Measurements from ENCODE around the gene CBR3. TPM values are rescaled to one million over a fixed set of nuclear protein-coding genes. Genes with fewer than 3 reads are reported as not detected.
"Not testable (repeated sequence)": the region's sequence is repeated elsewhere in the genome, so short reads cannot be mapped to it uniquely, and the experiment has no call there.

CBR3 gene
- total RNA-seq (2014; rRNA removed; shearing (Covaris generic); ENCODE audit: low replicate concordance), result 11.2 and 17.8 TPM in 2 replicates

- peak within 1 kb of the TSS; percentile 65 for H3K4me3 ChIP-seq
- peak; percentile 88 for DNase-seq
- H3K27me3 ChIP-seq, result no peaks in the 10 kb centered on the region
- H3K9me3 ChIP-seq, result no peaks in the 10 kb centered on the region
- no peaks in the 10 kb centered on the region; the same call in none of the 2 replicates for H3K36me3 ChIP-seq
Measured at GRCh38 chr21:36134803-36135390, at the start of gene CBR3. CBR3 (plus strand) TSS chr21:36135079; CDS start chr21:36135193, 114 bp downstream.

GRCh38 chr21:36087362-36088138 lies 47.3 kb upstream of the CBR3 start:
- Histone ChIP-seq H3K4me3 (no peak overlapping the region), H3K9me3 (no peaks in the 10 kb centered on the region), H3K27me3 (no peaks in the 10 kb centered on the region), H3K36me3 (no peaks in the 10 kb centered on the region)
- DNase-seq, result no peak

GRCh38 chr21:36089946-36090345 lies 44.9 kb upstream of the CBR3 start:
- Histone ChIP-seq H3K27me3 (no peaks in the 10 kb centered on the region), H3K9me3 (peaks cover 6% of the 10 kb centered on the region), H3K36me3 (no peaks in the 10 kb centered on the region), H3K4me3 (no peak overlapping the region)
- no peak for DNase-seq

GRCh38 chr21:36092681-36093080 lies 42.2 kb upstream of the CBR3 start:
- no peak for DNase-seq
- no peaks in the 10 kb centered on the region for H3K27me3 ChIP-seq
- no peaks in the 10 kb centered on the region for H3K36me3 ChIP-seq
- H3K9me3 ChIP-seq, result peaks cover 6% of the 10 kb centered on the region
- H3K4me3 ChIP-seq, result no peak overlapping the region

- no peak for DNase-seq
- Histone ChIP-seq H3K9me3 (peaks cover 6% of the 10 kb centered on the region), H3K36me3 (no peaks in the 10 kb centered on the region), H3K27me3 (no peaks in the 10 kb centered on the region), H3K4me3 (no peak overlapping the region)
Measured at GRCh38 chr21:36093512-36093911, 41.4 kb upstream of the CBR3 start.

GRCh38 chr21:36096398-36097290 lies 38.2 kb upstream of the CBR3 start:
- H3K4me3 ChIP-seq, result no peak overlapping the region
- no peaks in the 10 kb centered on the region for H3K27me3 ChIP-seq
- DNase-seq, result no peak
- no peaks in the 10 kb centered on the region for H3K36me3 ChIP-seq
- peaks cover 6% of the 10 kb centered on the region for H3K9me3 ChIP-seq

- Histone ChIP-seq H3K36me3 (no peaks in the 10 kb centered on the region), H3K4me3 (no peak overlapping the region), H3K27me3 (no peaks in the 10 kb centered on the region), H3K9me3 (peaks cover 6% of the 10 kb centered on the region)
- DNase-seq, result no peak
Measured at GRCh38 chr21:36097427-36098181, 37.3 kb upstream of the CBR3 start.

GRCh38 chr21:36098182-36098532 lies 36.7 kb upstream of the CBR3 start:
- no peaks in the 10 kb centered on the region for H3K27me3 ChIP-seq
- H3K9me3 ChIP-seq, result peaks cover 6% of the 10 kb centered on the region
- no peak overlapping the region for H3K4me3 ChIP-seq
- DNase-seq, result no peak
- H3K36me3 ChIP-seq, result no peaks in the 10 kb centered on the region

GRCh38 chr21:36099000-36099399 lies 35.9 kb upstream of the CBR3 start:
- DNase-seq, result no peak
- no peaks in the 10 kb centered on the region; the same call in 1 of the 2 replicates for H3K9me3 ChIP-seq
- H3K4me3 ChIP-seq, result no peak overlapping the region
- no peaks in the 10 kb centered on the region for H3K27me3 ChIP-seq
- H3K36me3 ChIP-seq, result no peaks in the 10 kb centered on the region

- not testable (repeated sequence) for H3K36me3 ChIP-seq, H3K27me3 ChIP-seq, H3K9me3 ChIP-seq, DNase-seq, H3K4me3 ChIP-seq
Measured at GRCh38 chr21:36099695-36100211, 35.1 kb upstream of the CBR3 start.

GRCh38 chr21:36100971-36101641 lies 33.8 kb upstream of the CBR3 start:
- no peaks in the 10 kb centered on the region for H3K9me3 ChIP-seq
- no peaks in the 10 kb centered on the region for H3K27me3 ChIP-seq
- no peaks in the 10 kb centered on the region for H3K36me3 ChIP-seq
- no peak overlapping the region for H3K4me3 ChIP-seq
- DNase-seq, result no peak

GRCh38 chr21:36103434-36103833 lies 31.4 kb upstream of the CBR3 start:
- H3K9me3 ChIP-seq, result no peaks in the 10 kb centered on the region
- no peak overlapping the region for H3K4me3 ChIP-seq
- no peak for DNase-seq
- no peaks in the 10 kb centered on the region for H3K36me3 ChIP-seq
- H3K27me3 ChIP-seq, result no peaks in the 10 kb centered on the region

GRCh38 chr21:36104317-36105300 lies 30.3 kb upstream of the CBR3 start:
- peak; percentile 54 for DNase-seq
- peak overlapping the region; percentile 41 for H3K4me3 ChIP-seq
- H3K27me3 ChIP-seq, result no peaks in the 10 kb centered on the region

GRCh38 chr21:36105327-36105842 lies 29.5 kb upstream of the CBR3 start:
- H3K4me3 ChIP-seq, result peak overlapping the region; percentile 41
- no peak for DNase-seq
- H3K27me3 ChIP-seq, result no peaks in the 10 kb centered on the region
- no peaks in the 10 kb centered on the region for H3K36me3 ChIP-seq
- H3K9me3 ChIP-seq, result no peaks in the 10 kb centered on the region

More at GRCh38 chr21:36104317-36105300, 30.3 kb upstream of the CBR3 start:
- Histone ChIP-seq H3K9me3 (no peaks in the 10 kb centered on the region), H3K36me3 (no peaks in the 10 kb centered on the region)

GRCh38 chr21:36109868-36110267 lies 25.0 kb upstream of the CBR3 start:
- DNase-seq, result no peak
- no peaks in the 10 kb centered on the region for H3K27me3 ChIP-seq

More at GRCh38 chr21:36109868-36110267, 25.0 kb upstream of the CBR3 start:
- Histone ChIP-seq H3K36me3 (no peaks in the 10 kb centered on the region), H3K4me3 (no peak overlapping the region), H3K9me3 (no peaks in the 10 kb centered on the region)
